ENCODE results near the gene SERINC3.
A peak's percentile ranks its signal among the peaks of the same experiment; 100 is the strongest.

The SERINC3 gene

DNA sequence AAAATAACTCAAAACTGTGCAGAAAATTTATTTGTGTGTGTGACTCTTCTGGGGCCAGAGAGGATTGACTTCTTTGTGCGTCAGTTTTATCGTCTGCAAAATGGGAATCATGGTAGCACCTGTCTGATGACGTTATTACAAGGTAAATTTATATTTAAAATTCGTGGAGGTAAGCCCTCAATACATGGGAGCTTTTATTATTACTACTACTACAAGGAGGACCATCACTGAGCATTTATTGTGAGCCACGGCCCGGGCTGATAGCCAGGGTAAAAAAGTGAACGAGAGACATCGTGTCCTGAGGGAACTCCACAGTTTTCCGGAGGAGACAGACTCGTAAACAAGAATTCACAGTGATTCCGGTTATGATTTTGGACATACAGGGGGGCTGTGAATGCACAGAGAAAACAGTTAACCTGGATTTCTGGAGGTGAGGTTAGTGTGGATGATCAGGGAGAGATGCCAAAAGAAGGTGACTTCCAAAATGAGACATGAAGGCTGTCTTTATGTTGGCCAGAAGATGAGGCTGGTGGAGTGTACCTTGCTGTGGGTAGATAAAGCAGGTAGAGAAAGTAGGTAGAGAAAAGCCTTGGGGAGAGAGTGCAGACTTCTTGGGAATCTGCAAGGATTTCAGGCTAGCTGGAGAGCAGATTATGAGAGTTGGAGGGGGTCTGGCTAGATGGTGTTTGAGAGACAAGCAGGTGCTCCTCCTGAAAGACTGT is 10.6 kb upstream of the SERINC3 start:
- DNase-seq: no peak

GRCh38 chr20:44528309-44528708 is 6.4 kb upstream of the SERINC3 start:
- DNase-seq: no peak

GRCh38 chr20:44527716-44528199 is 5.9 kb upstream of the SERINC3 start:
- no peak for DNase-seq

DNA sequence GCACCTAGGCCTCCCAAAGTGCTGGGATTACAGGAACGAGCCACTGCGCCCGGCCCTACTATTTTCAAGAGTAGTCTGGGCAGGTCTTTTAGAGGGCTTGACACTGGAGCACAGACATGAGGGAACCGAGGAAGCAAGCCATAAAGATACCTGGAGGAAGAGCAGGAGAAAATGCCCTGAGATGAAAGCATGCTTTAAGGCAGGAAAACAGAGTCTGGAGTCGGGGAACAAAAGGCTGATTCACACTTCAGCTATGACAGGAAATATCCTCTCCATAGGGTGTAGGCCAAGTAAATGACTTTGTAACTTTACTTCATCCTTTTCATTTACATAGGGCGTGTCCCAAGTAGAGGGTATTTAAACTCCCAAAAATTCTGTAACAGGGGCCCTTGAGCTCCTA is 4.3 kb upstream of the SERINC3 start:
- DNase-seq: no peak

DNA sequence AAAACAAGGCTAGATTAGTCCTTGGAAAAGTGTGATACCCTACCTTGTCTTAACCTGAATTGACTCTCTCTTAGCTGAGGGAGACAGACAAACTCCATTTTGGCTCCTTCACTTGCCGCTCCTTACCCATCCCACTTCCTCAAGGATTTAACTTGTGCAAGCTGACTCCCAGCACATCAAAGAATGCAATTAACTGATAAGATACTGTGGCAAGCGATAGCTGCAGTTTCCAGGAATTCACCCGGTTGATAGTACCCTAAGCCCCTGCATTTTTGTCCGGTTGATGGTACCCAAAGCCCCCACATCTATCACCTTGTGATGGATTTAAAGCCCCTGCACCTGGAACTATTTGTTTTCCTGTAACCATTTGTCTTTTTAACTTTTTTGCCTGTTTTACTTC is 1.9 kb upstream of the SERINC3 start:
- no peak for DNase-seq

DNA sequence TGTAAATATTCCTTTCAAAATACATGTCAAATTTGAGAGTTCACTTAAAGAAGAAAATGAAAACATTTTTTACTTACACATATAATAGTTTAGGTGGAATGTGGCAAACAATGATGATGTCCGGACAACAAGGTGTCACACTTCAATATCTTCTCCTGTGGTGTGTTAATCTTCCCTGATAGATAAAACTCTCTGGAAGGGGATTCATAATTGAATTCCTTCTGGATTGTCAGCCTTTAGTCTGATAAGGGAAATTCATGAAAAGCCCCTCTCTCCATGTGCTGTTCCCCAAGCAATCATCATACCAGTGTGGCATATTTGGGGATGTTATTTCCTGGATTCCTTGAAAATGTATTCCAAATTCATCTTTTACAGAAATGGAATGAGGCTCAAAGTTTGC is 971 bp upstream of the SERINC3 start:
- DNase-seq: no peak

GRCh38 chr20:44520881-44521280 is 989 bp downstream of the SERINC3 start:
- DNase-seq: peak in 1 of 5 experiments; percentile 41

GRCh38 chr20:44518248-44518647 is 3.6 kb downstream of the SERINC3 start:
- DNase-seq: no peak

DNA sequence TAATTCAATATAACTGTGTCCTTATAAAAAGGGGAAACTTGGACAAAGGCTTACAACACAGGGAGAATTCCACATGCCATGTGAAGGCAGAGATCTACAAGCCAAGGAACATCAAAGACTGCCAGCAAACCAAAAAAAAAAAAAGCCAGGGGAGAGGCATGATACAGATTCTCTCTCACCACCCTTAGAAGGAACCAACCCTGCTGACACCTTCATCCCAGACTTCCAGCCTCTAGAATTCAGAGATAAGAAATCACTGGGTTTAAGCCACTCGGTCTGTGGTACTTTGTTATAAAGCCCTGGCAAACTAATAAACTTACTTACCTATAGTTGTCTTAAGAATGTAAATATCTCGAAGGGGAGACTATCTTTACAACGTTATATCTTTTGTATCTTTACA is 4.4 kb downstream of the SERINC3 start:
- DNase-seq: no peak

GRCh38 chr20:44516491-44516890 is 5.4 kb downstream of the SERINC3 start:
- no peak for DNase-seq

DNA sequence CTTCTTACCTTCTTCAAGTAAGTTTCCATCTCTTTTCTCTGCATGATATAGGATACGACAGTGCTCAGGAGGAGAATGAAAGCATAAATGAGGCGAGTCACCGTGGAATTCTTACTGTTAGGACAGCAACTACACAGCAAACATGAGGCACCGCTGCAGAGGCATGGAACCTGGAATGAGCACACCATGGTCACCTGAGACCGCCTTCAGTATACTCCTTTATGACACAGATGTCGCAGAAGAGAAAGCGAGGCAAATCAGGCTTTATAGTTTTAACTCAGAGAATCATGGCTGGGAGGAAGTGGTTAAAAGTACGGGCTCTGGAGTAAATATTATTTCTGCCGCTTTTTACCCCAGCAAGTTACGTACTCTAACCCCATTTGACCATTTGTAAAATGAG is 8.0 kb downstream of the SERINC3 start:
- no peak for DNase-seq

DNA sequence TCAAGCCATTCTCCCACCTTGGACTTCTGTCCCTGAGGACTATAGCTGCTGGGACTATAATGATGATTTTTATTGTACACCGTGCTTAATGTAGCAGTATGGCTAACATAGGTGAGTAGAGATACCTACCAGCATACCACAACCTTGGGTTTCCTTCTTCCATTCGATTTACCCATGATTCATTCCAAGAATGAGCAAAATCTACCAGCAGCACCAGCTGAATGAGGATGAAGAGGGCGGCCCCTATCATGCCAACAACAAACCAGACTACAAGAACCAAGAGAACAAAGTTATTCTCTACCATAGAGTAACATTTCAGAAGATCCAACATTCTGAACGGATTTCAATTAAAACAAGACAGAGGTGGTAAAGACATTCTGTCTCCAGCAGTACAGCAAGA is 12.1 kb downstream of the SERINC3 start:
- no peak for DNase-seq

GRCh38 chr20:44504402-44505307 is 17.2 kb downstream of the SERINC3 start:
- DNase-seq: no peak

GRCh38 chr20:44502968-44503367 is 18.9 kb downstream of the SERINC3 start:
- DNase-seq: no peak

- no peak for DNase-seq
These were observed 20.4 kb downstream of the SERINC3 start for GRCh38 chr20:44501448-44501847.

GRCh38 chr20:44500221-44500620 is 21.6 kb downstream of the SERINC3 start:
- no peak for DNase-seq

- DNase-seq: no peak
These were observed 24.1 kb downstream of the SERINC3 start for GRCh38 chr20:44497761-44498160.

DNA sequence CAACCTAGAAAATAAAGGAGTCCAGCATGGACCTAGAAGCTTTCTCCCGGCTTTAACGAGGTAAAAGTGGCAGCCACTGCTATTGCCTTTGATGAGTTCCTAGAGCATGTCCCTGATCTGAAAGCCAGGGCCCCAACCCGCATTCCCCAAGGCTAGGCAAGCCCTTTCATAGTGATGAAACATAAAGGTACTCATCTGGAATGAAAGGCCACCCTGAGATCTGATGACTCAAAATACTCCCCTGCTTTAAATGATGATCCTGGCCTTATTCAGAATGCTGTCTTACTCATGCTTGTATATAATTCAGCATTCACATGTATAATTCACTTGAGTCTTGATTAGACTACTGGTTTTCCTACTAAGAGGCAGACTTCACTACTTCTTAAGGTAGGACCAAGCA is 24.9 kb downstream of the SERINC3 start:
- DNase-seq: peak in 1 of 5 experiments; percentile 17

DNA sequence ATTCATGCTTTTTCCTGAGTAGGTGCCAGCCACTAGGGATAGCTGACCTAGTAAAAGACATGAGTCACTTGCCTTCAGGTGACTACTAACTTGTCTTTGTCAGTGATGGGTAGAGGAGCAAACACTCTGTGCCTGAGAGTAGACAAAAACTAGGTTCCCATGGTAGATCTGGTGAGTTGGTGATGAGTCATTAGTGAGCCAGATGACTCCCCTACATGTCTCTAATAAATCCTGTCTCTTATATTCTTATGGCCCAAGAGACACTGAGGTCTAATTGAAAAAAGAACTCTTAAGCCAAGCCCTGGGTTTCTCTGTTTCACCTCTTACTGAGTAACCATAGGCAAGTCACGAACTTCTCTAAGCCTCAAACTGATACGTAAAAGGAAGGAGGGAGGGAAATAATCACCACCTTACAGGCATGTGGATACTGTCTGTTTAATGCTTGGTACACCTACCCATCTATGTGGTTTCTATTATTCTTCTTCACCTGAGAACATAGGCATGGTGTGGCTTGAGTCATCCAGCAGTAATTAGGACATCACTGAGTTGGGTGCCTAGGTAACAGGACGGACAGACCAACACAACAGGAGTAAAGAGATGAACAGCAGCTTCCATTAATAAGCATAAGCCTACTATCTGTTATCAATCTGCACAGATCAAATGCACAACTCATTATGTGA is 25.9 kb downstream of the SERINC3 start:
- DNase-seq: no peak

DNA sequence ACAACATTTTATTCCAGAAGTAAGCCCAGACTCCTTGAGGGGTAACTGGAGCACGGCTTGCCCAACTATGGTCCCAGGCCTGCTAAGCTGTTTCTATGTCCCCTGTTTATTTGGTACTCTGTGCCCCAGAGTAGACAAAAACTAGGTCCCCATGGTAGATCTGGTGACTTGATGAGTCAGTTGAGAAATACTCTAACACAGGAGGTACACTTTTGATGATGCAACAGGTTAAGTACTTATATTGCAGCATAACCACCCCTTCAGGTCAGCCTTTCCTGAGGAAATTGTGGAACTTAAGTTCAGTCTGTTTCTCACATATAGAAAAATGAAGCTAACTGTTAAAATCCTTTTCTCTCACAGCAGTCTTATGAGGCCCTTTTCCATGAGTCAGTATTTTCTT is 26.6 kb downstream of the SERINC3 start:
- DNase-seq: no peak

DNA sequence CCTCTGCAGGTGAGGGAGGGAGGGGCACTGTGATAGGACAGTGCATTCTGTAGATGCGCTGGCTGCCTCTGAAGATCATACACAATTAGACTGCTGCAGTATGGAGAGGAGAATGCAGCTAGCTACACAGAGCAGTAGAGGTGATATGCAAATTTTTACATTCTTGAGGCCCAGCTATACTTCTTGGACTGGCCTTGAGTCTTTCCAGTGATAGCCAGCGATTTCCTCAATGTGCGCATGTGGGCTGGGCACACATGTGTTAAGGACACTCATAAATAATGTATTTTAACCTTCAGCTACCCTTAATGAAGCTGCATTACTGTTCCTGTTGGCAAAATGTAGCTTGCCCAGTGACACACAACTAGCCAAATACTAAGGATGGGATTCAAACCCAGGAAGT is 27.2 kb downstream of the SERINC3 start:
- DNase-seq: no peak

DNA sequence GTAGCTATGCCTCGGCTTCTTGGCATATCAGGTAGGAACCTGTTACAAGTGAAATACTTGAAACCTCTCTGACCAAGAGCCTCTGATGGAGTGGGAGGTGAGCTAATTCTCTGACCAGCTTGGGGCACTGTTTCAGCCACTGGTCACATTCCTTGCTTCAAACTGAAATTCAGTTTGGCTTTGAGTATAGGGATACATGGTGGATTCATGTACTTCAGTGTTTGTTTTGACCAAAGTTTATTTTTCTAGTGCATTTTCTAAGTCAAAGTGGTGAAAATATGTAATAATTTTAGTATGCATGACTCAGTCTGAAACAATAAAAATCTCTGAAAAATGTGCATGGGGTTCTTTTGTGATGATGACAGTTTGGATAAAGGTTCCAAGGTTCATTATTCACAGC is 27.6 kb downstream of the SERINC3 start:
- no peak for DNase-seq

GRCh38 chr20:44491635-44492395 is 30.1 kb downstream of the SERINC3 start:
- peak in 1 of 5 experiments; percentile 37 for DNase-seq

All from T-helper 2 cell (primary cell).